ENCODE measurements around the gene ACSF2. TPM values are rescaled to one million over a fixed set of nuclear protein-coding genes. Genes with fewer than 3 reads are reported as not detected.
"Not testable (repeated sequence)": the region's sequence is repeated elsewhere in the genome, so short reads cannot be mapped to it uniquely, and the experiment has no call there.

ACSF2 gene
- total RNA-seq, 1 experiment from 2014 or later: 12.2 TPM

- H2BK120ac ChIP-seq (ENCODE audit: low read depth, low read length, poor library complexity, severe bottlenecking); H3K4me1 ChIP-seq (ENCODE audit: insufficient read depth, low read length); H4K91ac ChIP-seq (ENCODE audit: insufficient read length, low read depth, low read length); H2AFZ ChIP-seq (ENCODE audit: low read length); H3K14ac ChIP-seq (ENCODE audit: insufficient read depth, low read length); H2BK20ac ChIP-seq (ENCODE audit: low read depth, low read length, poor library complexity, severe bottlenecking); H3T11ph ChIP-seq (ENCODE audit: low read length); H4K5ac ChIP-seq (ENCODE audit: insufficient read length, low read depth, low read length); H3K27me3 ChIP-seq (ENCODE audit: insufficient read depth, low read length); H4K8ac ChIP-seq (replicated peaks; ENCODE audit: insufficient read length, low read depth, low read length); H3K23ac ChIP-seq (ENCODE audit: insufficient read length, low read depth, low read length); H3K27ac Mint-ChIP-seq; H4K20me1 ChIP-seq (ENCODE audit: control insufficient read depth, insufficient read depth, insufficient read length); H3K4ac ChIP-seq (ENCODE audit: low read depth, low read length); H2AK5ac ChIP-seq (ENCODE audit: insufficient read length, low read length); H2BK15ac ChIP-seq (ENCODE audit: low read depth, low read length); H2BK12ac ChIP-seq (ENCODE audit: insufficient read length, low read depth, low read length); DNase-seq; H3K18ac ChIP-seq (ENCODE audit: insufficient read length, low read depth, low read length); H3K27ac ChIP-seq (ENCODE audit: insufficient read length, low read depth, low read length); H3K56ac ChIP-seq (ENCODE audit: insufficient read length, low read depth, low read length); H3K27me3 Mint-ChIP-seq (ENCODE audit: low read depth); H2BK5ac ChIP-seq (ENCODE audit: insufficient read length, low read length); H3K4me3 Mint-ChIP-seq; H3K4me2 ChIP-seq (ENCODE audit: insufficient read depth, insufficient read length, low read length); H3K9ac ChIP-seq (ENCODE audit: extremely low read depth, insufficient read length, low read length); H3K9me3 ChIP-seq (ENCODE audit: control insufficient read depth, low read depth, low read length): not testable (repeated sequence)
- peaks cover 14% of the 10 kb centered on the region for H3K23me2 ChIP-seq (ENCODE audit: insufficient read length, low read depth, low read length, poor library complexity, severe bottlenecking)
- Mint-ChIP-seq H3K4me1 (peaks cover 21 to 30% of the 10 kb centered on the region in 2 experiments), H3K36me3 (ENCODE audit: insufficient read depth in 1 of 3, low read depth in 3 of 3) (peaks cover 6 to 16% (median 9%) of the 10 kb centered on the region in 3 experiments; a peak in 6 of 7 replicates), H3K9me3 (peaks cover 11 to 12% of the 10 kb centered on the region in 2 experiments; a peak in 4 of 5 replicates)
- H3K79me2 ChIP-seq (ENCODE audit: insufficient read depth, low read length): peaks cover 11% of the 10 kb centered on the region; the same call in 1 of the 2 replicates
- peaks cover 11% of the 10 kb centered on the region for H3K79me1 ChIP-seq (ENCODE audit: insufficient read depth, low read depth, low read length, poor library complexity, severe bottlenecking)
- WGBS (ENCODE audit: extremely low coverage, insufficient read length, low lambda C conversion rate): no CpG with 5 or more reads among the region's 8 CpGs
Measured at GRCh38 chr17:50399591-50399990, 26.4 kb upstream of the ACSF2 start.

GRCh38 chr17:50405351-50405750 lies 20.7 kb upstream of the ACSF2 start:
- not testable (repeated sequence) for H2BK12ac ChIP-seq (ENCODE audit: insufficient read length, low read depth, low read length); H3T11ph ChIP-seq (ENCODE audit: low read length); H4K20me1 ChIP-seq (ENCODE audit: control insufficient read depth, insufficient read depth, insufficient read length); H3K4me2 ChIP-seq (ENCODE audit: insufficient read depth, insufficient read length, low read length); H4K91ac ChIP-seq (ENCODE audit: insufficient read length, low read depth, low read length); H3K23ac ChIP-seq (ENCODE audit: insufficient read length, low read depth, low read length); H2BK20ac ChIP-seq (ENCODE audit: low read depth, low read length, poor library complexity, severe bottlenecking); H3K79me1 ChIP-seq (ENCODE audit: insufficient read depth, low read depth, low read length, poor library complexity, severe bottlenecking); H3K4me3 Mint-ChIP-seq; H3K9me3 Mint-ChIP-seq; H3K36me3 Mint-ChIP-seq (ENCODE audit: insufficient read depth in 1 of 3, low read depth in 3 of 3); H3K14ac ChIP-seq (ENCODE audit: insufficient read depth, low read length); H3K27me3 ChIP-seq (ENCODE audit: insufficient read depth, low read length); H3K23me2 ChIP-seq (ENCODE audit: insufficient read length, low read depth, low read length, poor library complexity, severe bottlenecking); H4K5ac ChIP-seq (ENCODE audit: insufficient read length, low read depth, low read length); H3K27ac ChIP-seq (ENCODE audit: insufficient read length, low read depth, low read length); H2AK5ac ChIP-seq (ENCODE audit: insufficient read length, low read length); H3K79me2 ChIP-seq (ENCODE audit: insufficient read depth, low read length); H3K9me3 ChIP-seq (ENCODE audit: control insufficient read depth, low read depth, low read length); H2AFZ ChIP-seq (ENCODE audit: low read length); H4K8ac ChIP-seq (replicated peaks; ENCODE audit: insufficient read length, low read depth, low read length); H3K56ac ChIP-seq (ENCODE audit: insufficient read length, low read depth, low read length); H3K4ac ChIP-seq (ENCODE audit: low read depth, low read length); H3K27me3 Mint-ChIP-seq (ENCODE audit: low read depth); H3K18ac ChIP-seq (ENCODE audit: insufficient read length, low read depth, low read length); H3K27ac Mint-ChIP-seq; DNase-seq; H3K9ac ChIP-seq (ENCODE audit: extremely low read depth, insufficient read length, low read length); H2BK5ac ChIP-seq (ENCODE audit: insufficient read length, low read length); H2BK15ac ChIP-seq (ENCODE audit: low read depth, low read length); H3K4me1 ChIP-seq (ENCODE audit: insufficient read depth, low read length); H2BK120ac ChIP-seq (ENCODE audit: low read depth, low read length, poor library complexity, severe bottlenecking)
- no CpG with 5 or more reads among the region's 4 CpGs for WGBS (ENCODE audit: extremely low coverage, insufficient read length, low lambda C conversion rate)
- peaks cover 11 to 20% of the 10 kb centered on the region in 2 experiments for H3K4me1 Mint-ChIP-seq
